T-helper 1 cell treated with Interleukin-12 subunit alpha and Interleukin-12 subunit beta and Interleukin-4 antibody, amounts not matched to agents 30 μg/mL and 1 μg/mL, for 36 hours (primary cell): ENCODE measurements around the gene AK6.
"Not testable (repeated sequence)": the region's sequence is repeated elsewhere in the genome, so short reads cannot be mapped to it uniquely, and the experiment has no call there.

Experiments
- H3K27ac Mint-ChIP-seq: one replicate; pipeline ENCODE4 v1.8.0; 2021; ENCODE audit warnings: mild to moderate bottlenecking, mixed read lengths
- H3K27me3 Mint-ChIP-seq: one replicate; pipeline ENCODE4 v1.8.0; 2021; ENCODE audit warnings: low read depth, mixed read lengths
- H3K36me3 Mint-ChIP-seq: one replicate; pipeline ENCODE4 v1.8.0; 2021; ENCODE audit warnings: low read depth, mixed read lengths
- H3K4me1 Mint-ChIP-seq: one replicate; pipeline ENCODE4 v1.8.0; 2021; ENCODE audit warnings: low read depth, mixed read lengths
- H3K4me3 Mint-ChIP-seq: one replicate; pipeline ENCODE4 v1.8.0; 2021; ENCODE audit warnings: mild to moderate bottlenecking, moderate library complexity, mixed read lengths
- H3K9me3 Mint-ChIP-seq: one replicate; pipeline ENCODE4 v1.8.0; 2021; ENCODE audit warnings: mixed read lengths

Gene AK6

GRCh38 chr5:69364850-69365249, 4.5 kb downstream of the AK6 start:
- Mint-ChIP-seq H3K9me3 (no peaks in the 10 kb centered on the region), H3K4me1 (peaks cover 20% of the 10 kb centered on the region), H3K36me3 (peaks cover 24% of the 10 kb centered on the region), H3K4me3 (no peak overlapping the region), H3K27ac (no peak overlapping the region), H3K27me3 (no peaks in the 10 kb centered on the region)

GRCh38 chr5:69364414-69364813, 4.9 kb downstream of the AK6 start:
- Mint-ChIP-seq H3K27ac (no peak overlapping the region), H3K4me3 (no peak overlapping the region), H3K27me3 (no peaks in the 10 kb centered on the region), H3K9me3 (no peaks in the 10 kb centered on the region), H3K4me1 (peaks cover 20% of the 10 kb centered on the region), H3K36me3 (peaks cover 24% of the 10 kb centered on the region)

GRCh38 chr5:69360442-69360841, 8.9 kb downstream of the AK6 start:
- H3K27me3 Mint-ChIP-seq, result no peaks in the 10 kb centered on the region
- H3K27ac Mint-ChIP-seq, result no peak overlapping the region
- H3K4me1 Mint-ChIP-seq, result peaks cover 11% of the 10 kb centered on the region
- peaks cover 24% of the 10 kb centered on the region for H3K36me3 Mint-ChIP-seq
- no peaks in the 10 kb centered on the region for H3K9me3 Mint-ChIP-seq
- H3K4me3 Mint-ChIP-seq, result no peak overlapping the region

- H3K9me3 Mint-ChIP-seq, result no peaks in the 10 kb centered on the region
- no peaks in the 10 kb centered on the region for H3K27me3 Mint-ChIP-seq
- H3K4me3 Mint-ChIP-seq, result no peak overlapping the region
- H3K4me1 Mint-ChIP-seq, result peaks cover 9% of the 10 kb centered on the region
- H3K36me3 Mint-ChIP-seq, result peaks cover 16% of the 10 kb centered on the region
- no peak overlapping the region for H3K27ac Mint-ChIP-seq
Measured at GRCh38 chr5:69359699-69360098, 9.6 kb downstream of the AK6 start.

- no peaks in the 10 kb centered on the region for H3K9me3 Mint-ChIP-seq
- no peaks in the 10 kb centered on the region for H3K27me3 Mint-ChIP-seq
- H3K27ac Mint-ChIP-seq, result no peak overlapping the region
- peaks cover under 1% of the 10 kb centered on the region for H3K4me1 Mint-ChIP-seq
- H3K36me3 Mint-ChIP-seq, result peaks cover 21% of the 10 kb centered on the region
- no peak overlapping the region for H3K4me3 Mint-ChIP-seq
Measured at GRCh38 chr5:69350664-69351063, 18.7 kb downstream of the AK6 start.

GRCh38 chr5:69343083-69343482, 26.2 kb downstream of the AK6 start:
- no peaks in the 10 kb centered on the region for H3K27me3 Mint-ChIP-seq
- no peak overlapping the region for H3K27ac Mint-ChIP-seq
- H3K9me3 Mint-ChIP-seq, result no peaks in the 10 kb centered on the region
- no peaks in the 10 kb centered on the region for H3K36me3 Mint-ChIP-seq
- no peak overlapping the region for H3K4me3 Mint-ChIP-seq
- H3K4me1 Mint-ChIP-seq, result no peaks in the 10 kb centered on the region

- Mint-ChIP-seq H3K9me3 (no peaks in the 10 kb centered on the region), H3K27ac (no peak overlapping the region), H3K36me3 (no peaks in the 10 kb centered on the region), H3K4me1 (no peaks in the 10 kb centered on the region), H3K4me3 (no peak overlapping the region), H3K27me3 (no peaks in the 10 kb centered on the region)
Measured at GRCh38 chr5:69341520-69342161, 27.7 kb downstream of the AK6 start.

GRCh38 chr5:69335341-69335935, 33.9 kb downstream of the AK6 start:
- H3K27ac Mint-ChIP-seq, result no peak overlapping the region
- H3K36me3 Mint-ChIP-seq, result peaks cover 4% of the 10 kb centered on the region
- H3K4me1 Mint-ChIP-seq, result peaks cover 14% of the 10 kb centered on the region
- no peak overlapping the region for H3K4me3 Mint-ChIP-seq
- H3K9me3 Mint-ChIP-seq, result peaks cover 3% of the 10 kb centered on the region
- H3K27me3 Mint-ChIP-seq, result no peaks in the 10 kb centered on the region

- peaks cover 14% of the 10 kb centered on the region for H3K4me1 Mint-ChIP-seq
- H3K27ac Mint-ChIP-seq, result peak overlapping the region; percentile 28
- H3K27me3 Mint-ChIP-seq, result no peaks in the 10 kb centered on the region
- peaks cover 3% of the 10 kb centered on the region for H3K9me3 Mint-ChIP-seq
- no peak overlapping the region for H3K4me3 Mint-ChIP-seq
- peaks cover 4% of the 10 kb centered on the region for H3K36me3 Mint-ChIP-seq
Measured at GRCh38 chr5:69334793-69335268, 34.5 kb downstream of the AK6 start.

- H3K36me3 Mint-ChIP-seq, H3K9me3 Mint-ChIP-seq, H3K4me3 Mint-ChIP-seq, H3K27ac Mint-ChIP-seq, H3K27me3 Mint-ChIP-seq: not testable (repeated sequence)
- H3K4me1 Mint-ChIP-seq, result peaks cover 14% of the 10 kb centered on the region
Measured at GRCh38 chr5:69333668-69334315, 35.5 kb downstream of the AK6 start.

GRCh38 chr5:69331528-69332445, 37.5 kb downstream of the AK6 start:
- Mint-ChIP-seq H3K4me1 (peaks cover 14% of the 10 kb centered on the region), H3K36me3 (peaks cover 4% of the 10 kb centered on the region), H3K9me3 (peaks cover 3% of the 10 kb centered on the region), H3K27ac (peak overlapping the region; percentile 69), H3K4me3 (peak overlapping the region; percentile 89), H3K27me3 (no peaks in the 10 kb centered on the region)

- H3K4me1 Mint-ChIP-seq, result peaks cover 14% of the 10 kb centered on the region
- peaks cover 3% of the 10 kb centered on the region for H3K9me3 Mint-ChIP-seq
- H3K4me3 Mint-ChIP-seq, result no peak overlapping the region
- H3K27me3 Mint-ChIP-seq, result no peaks in the 10 kb centered on the region
- H3K36me3 Mint-ChIP-seq, result peaks cover 5% of the 10 kb centered on the region
- no peak overlapping the region for H3K27ac Mint-ChIP-seq
Measured at GRCh38 chr5:69329905-69330489, 39.3 kb downstream of the AK6 start.

- Mint-ChIP-seq H3K9me3 (no peaks in the 10 kb centered on the region), H3K27me3 (no peaks in the 10 kb centered on the region), H3K4me1 (no peaks in the 10 kb centered on the region), H3K4me3 (no peak overlapping the region), H3K36me3 (peaks cover 1% of the 10 kb centered on the region), H3K27ac (no peak overlapping the region)
Measured at GRCh38 chr5:69326365-69326764, 43.0 kb downstream of the AK6 start.

- Mint-ChIP-seq H3K4me3 (no peak overlapping the region), H3K27me3 (no peaks in the 10 kb centered on the region), H3K27ac (no peak overlapping the region), H3K9me3 (no peaks in the 10 kb centered on the region), H3K36me3 (peaks cover 21% of the 10 kb centered on the region), H3K4me1 (no peaks in the 10 kb centered on the region)
Measured at GRCh38 chr5:69317391-69317790, 51.9 kb downstream of the AK6 start.
